Tibial nerve (tissue), 4 donors: Measurements from ENCODE around the gene HTT. TPM values are rescaled to one million over a fixed set of nuclear protein-coding genes. Genes with fewer than 3 reads are reported as not detected.

Experiments
- DNase-seq, 2 donors: peaks; one replicate each; pipeline ENCODE4 v3.0.0-alpha.2; 2019; ENCODE audit warnings: low spot score in 2 of 2
- H3K27ac ChIP-seq, 4 donors: fragments of 200-600 bp; sonication (generic) in 3 of 4; one replicate each; pipeline ENCODE4 v1.5.1; 2017 to 2019; ENCODE audit warnings: mild to moderate bottlenecking in 1 of 4
- H3K27me3 ChIP-seq, 2 donors: fragments of 200-600 bp; sonication (generic) in 1 of 2; one replicate each; pipeline versions ENCODE4 v1.5.1 to v1.6.0; 2017 to 2019
- H3K36me3 ChIP-seq, 3 donors: fragments of 200-600 bp; sonication (generic); one replicate each; pipeline ENCODE4 v1.5.1; 2018 to 2019
- H3K4me1 ChIP-seq, 4 donors: fragments of 200-600 bp; sonication (generic) in 3 of 4; one replicate each; pipeline ENCODE4 v1.5.1; 2017 to 2019
- H3K4me3 ChIP-seq, 4 donors: fragments of 200-600 bp; sonication (generic) in 3 of 4; one replicate each; pipeline ENCODE4 v1.5.1; 2017 to 2019; ENCODE audit warnings: mild to moderate bottlenecking in 1 of 4, moderate library complexity in 1 of 4
- H3K9me3 ChIP-seq, 4 donors: fragments of 200-600 bp; sonication (generic) in 3 of 4; one replicate each; pipeline ENCODE4 v1.5.1; 2017 to 2019
- EP300 ChIP-seq, 2 donors: sonication (generic); formaldehyde crosslinking; IDR thresholded peaks; one replicate each; pipeline ENCODE4 v1.6.1; 2017; ENCODE audit warnings: antibody characterized with exemption in 2 of 2, mild to moderate bottlenecking in 1 of 2
- POLR2A ChIP-seq, 2 donors: fragments of 450-650 bp; IDR thresholded peaks; one replicate each; pipeline ENCODE4 v1.6.1; 2017; ENCODE audit warnings: antibody characterized with exemption in 2 of 2, mild to moderate bottlenecking in 2 of 2, moderate library complexity in 2 of 2
- WGBS, 2 donors: methylation state at CpG; one replicate each; pipeline ENCODE4 v1.1.5; 2018; 5-methylcytosine and 5-hydroxymethylcytosine counted together
- total RNA-seq, 4 donors: library from RNA; depleted of rRNA; stranded (reverse); fragments of >200 nt; gene quantifications; one replicate each; pipeline ENCODE4 v1.1.0, GENCODE V29; 2016
- TF ChIP-seq, protein P1 (sequence below), 5 experiments: fragments of 200-600 bp in 3 of 5; fragments of 450-650 bp in 2 of 5; sonication (generic) in 3 of 5; IDR thresholded peaks; one replicate each; pipeline ENCODE4 v1.5.1; 2016 to 2019; ENCODE audit warnings: antibody characterized with exemption in 5 of 5, mild to moderate bottlenecking in 3 of 5, moderate library complexity in 2 of 5

HTT gene
- total RNA-seq, 4 donors from 2014 or later, result 62.2 to 93.6 (median 81.2) TPM

DNA sequence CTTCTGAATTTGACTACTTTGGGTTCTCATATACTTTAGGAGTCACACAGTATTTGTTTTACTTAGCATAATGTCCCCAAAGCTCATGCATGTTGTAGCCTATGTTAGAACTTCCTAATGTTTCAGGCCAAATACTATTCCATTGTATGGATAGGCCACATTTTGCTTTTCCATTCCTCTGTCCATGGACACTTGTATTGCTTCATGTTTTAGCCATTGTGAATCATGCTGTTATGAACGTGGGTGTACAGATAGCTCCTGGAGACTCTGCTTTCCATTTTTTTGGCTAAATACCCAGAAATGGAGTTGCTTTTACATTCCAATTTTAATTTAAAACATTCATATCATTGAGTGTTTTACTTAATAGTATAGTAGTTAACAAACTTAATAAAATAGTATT lies 54.5 kb downstream of the HTT start:
- WGBS, 2 donors, result 76 to 77% methylated on average over 1 of the region's 1 CpG
- H3K27me3 ChIP-seq, result no peaks in the 10 kb centered on the region
- TF ChIP-seq EP300 (IDR thresholded peaks at IDR 0.05) (no peak), POLR2A (IDR thresholded peaks at IDR 0.05) (no peak)
- TF ChIP-seq, protein P1, sequence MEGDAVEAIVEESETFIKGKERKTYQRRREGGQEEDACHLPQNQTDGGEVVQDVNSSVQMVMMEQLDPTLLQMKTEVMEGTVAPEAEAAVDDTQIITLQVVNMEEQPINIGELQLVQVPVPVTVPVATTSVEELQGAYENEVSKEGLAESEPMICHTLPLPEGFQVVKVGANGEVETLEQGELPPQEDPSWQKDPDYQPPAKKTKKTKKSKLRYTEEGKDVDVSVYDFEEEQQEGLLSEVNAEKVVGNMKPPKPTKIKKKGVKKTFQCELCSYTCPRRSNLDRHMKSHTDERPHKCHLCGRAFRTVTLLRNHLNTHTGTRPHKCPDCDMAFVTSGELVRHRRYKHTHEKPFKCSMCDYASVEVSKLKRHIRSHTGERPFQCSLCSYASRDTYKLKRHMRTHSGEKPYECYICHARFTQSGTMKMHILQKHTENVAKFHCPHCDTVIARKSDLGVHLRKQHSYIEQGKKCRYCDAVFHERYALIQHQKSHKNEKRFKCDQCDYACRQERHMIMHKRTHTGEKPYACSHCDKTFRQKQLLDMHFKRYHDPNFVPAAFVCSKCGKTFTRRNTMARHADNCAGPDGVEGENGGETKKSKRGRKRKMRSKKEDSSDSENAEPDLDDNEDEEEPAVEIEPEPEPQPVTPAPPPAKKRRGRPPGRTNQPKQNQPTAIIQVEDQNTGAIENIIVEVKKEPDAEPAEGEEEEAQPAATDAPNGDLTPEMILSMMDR (IDR thresholded peaks at IDR 0.05), result no peak
- H3K4me1 ChIP-seq, result peaks cover 0 to 3% (median 0%) of the 10 kb centered on the region in 4 donors
- no peak overlapping the region for H3K27ac ChIP-seq
- peaks cover 7 to 83% (median 41%) of the 10 kb centered on the region in 3 donors for H3K36me3 ChIP-seq
- no peak overlapping the region for H3K4me3 ChIP-seq
- H3K9me3 ChIP-seq, result no peaks in the 10 kb centered on the region
- no peak for DNase-seq

DNA sequence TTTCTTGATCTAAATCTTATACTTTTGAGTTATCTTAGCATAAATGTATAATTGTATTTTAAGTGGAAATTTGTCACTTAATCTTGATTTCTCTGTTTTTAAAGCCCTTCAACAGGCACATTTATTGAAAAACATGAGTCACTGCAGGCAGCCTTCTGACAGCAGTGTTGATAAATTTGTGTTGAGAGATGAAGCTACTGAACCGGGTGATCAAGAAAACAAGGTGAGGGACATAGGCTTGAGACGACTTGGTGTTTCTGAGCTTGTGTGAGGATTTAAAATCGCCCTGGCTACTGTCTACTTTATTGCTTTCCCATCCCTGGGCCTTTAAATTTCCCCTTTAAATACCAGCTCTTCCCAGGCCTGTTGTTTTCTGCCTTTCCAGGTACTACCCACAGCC lies 55.7 kb downstream of the HTT start:
- WGBS, 2 donors, result 84 to 85% methylated on average over 3 of the region's 3 CpGs
- H3K4me3 ChIP-seq, result no peak overlapping the region
- peaks cover 7 to 93% (median 41%) of the 10 kb centered on the region in 3 donors for H3K36me3 ChIP-seq

DNA sequence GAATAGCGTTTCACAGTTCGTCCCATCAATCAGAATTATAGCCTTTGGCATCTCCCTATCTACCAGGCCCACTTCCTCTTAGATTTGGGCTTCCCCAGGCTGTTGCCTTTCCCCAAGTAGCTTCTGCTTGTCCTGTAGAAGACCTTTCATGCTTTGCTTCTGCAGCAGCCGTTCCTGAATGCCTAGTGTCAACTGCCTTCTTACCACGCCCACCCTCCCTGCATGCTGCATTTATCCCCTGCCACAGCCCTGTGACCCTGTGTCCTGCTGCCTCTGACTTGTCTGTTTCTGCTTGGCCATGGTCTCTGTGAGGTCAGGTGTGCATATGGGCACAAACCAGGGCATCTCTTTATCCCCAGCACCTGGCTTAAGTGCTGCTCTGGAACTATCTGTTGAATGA lies 56.3 kb downstream of the HTT start:
- peaks cover 0 to 11% (median 0%) of the 10 kb centered on the region in 4 donors for H3K4me1 ChIP-seq
- TF ChIP-seq EP300 (IDR thresholded peaks at IDR 0.05) (no peak), POLR2A (IDR thresholded peaks at IDR 0.05) (no peak)
- TF ChIP-seq, protein P1 (IDR thresholded peaks at IDR 0.05), result no peak
- H3K27me3 ChIP-seq, result no peaks in the 10 kb centered on the region
- peaks cover 7 to 93% (median 41%) of the 10 kb centered on the region in 3 donors for H3K36me3 ChIP-seq
- WGBS, 2 donors, result 80 to 81% methylated on average over 4 of the region's 4 CpGs
- no peak for DNase-seq
- no peak overlapping the region for H3K27ac ChIP-seq
- no peaks in the 10 kb centered on the region for H3K9me3 ChIP-seq
- no peak overlapping the region for H3K4me3 ChIP-seq

More for the DNA sequence above, 55.7 kb downstream of the HTT start:
- Histone ChIP-seq H3K27ac (no peak overlapping the region), H3K9me3 (no peaks in the 10 kb centered on the region), H3K27me3 (no peaks in the 10 kb centered on the region), H3K4me1 (peaks cover 0 to 5% (median 0%) of the 10 kb centered on the region in 4 donors)
- DNase-seq, result no peak
- TF ChIP-seq POLR2A (IDR thresholded peaks at IDR 0.05) (no peak), EP300 (IDR thresholded peaks at IDR 0.05) (no peak)
- TF ChIP-seq, protein P1 (IDR thresholded peaks at IDR 0.05), result no peak

DNA sequence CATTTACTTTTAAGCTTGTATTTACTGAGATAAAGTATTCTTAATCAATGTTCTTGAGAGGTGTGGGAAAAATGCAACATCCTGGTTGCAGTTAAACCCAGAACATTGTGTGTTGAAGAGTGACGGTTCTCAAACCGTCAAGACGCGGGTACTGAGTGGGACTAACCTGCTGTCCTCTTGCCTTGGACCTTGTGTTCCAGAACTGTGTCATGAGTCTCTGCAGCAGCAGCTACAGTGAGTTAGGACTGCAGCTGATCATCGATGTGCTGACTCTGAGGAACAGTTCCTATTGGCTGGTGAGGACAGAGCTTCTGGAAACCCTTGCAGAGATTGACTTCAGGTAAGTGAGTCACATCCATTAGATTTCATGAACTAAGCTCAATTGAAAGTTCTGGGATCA lies 59.7 kb downstream of the HTT start:
- H3K9me3 ChIP-seq, result no peaks in the 10 kb centered on the region
- no peak for DNase-seq
- H3K36me3 ChIP-seq, result peaks cover 5 to 95% (median 30%) of the 10 kb centered on the region in 3 donors
- no peaks in the 10 kb centered on the region for H3K27me3 ChIP-seq
- no peak for TF ChIP-seq POLR2A (IDR thresholded peaks at IDR 0.05)
- H3K4me3 ChIP-seq, result no peak overlapping the region
- WGBS, 2 donors, result 94% methylated on average over 5 of the region's 5 CpGs
- peaks cover 0 to 11% (median 0%) of the 10 kb centered on the region in 4 donors for H3K4me1 ChIP-seq
- H3K27ac ChIP-seq, result no peak overlapping the region

DNA sequence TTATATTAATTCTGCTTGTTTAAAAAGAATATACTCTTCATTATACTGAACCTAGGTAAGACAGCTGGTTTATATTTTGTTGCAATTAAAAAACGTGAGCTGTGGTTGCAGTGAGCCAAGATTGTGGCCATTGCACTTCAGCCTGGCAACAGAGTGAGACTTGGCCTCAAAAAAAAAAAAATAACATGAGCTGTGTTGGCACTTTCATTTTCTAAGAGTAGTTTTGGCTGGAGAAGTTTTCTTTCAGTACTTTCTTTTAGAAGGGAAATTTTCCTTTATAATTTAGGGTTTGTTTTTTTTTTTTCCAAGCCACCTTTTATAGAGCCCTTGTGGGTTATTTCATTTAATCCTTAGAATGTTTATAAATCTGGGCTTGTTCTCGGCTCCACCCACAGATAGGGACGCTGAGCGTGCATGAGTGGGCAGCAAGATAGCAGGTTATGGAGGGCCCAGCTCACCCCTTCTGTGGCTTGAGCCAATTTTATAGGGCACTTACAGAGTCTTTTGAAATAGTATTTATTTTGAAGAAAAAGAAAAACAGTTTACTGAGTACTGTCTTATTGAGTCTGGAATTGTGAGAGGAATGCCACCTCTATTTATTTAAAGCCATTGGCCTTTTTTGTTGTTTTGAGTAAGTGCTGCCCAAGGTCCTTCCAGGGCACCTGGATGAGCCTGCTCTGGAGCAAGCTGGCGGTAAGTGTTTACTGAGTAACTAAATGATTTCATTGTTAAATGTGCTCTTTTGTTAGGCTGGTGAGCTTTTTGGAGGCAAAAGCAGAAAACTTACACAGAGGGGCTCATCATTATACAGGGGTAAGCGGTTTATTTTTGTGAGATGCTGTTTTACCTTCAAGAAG lies 60.9 kb downstream of the HTT start:
- Histone ChIP-seq H3K27ac (peak overlapping the region in 1 of 4 donors; percentile 41), H3K4me1 (peaks cover 0 to 11% (median 0%) of the 10 kb centered on the region in 4 donors), H3K36me3 (peaks cover 5 to 96% (median 29%) of the 10 kb centered on the region in 3 donors), H3K27me3 (no peaks in the 10 kb centered on the region), H3K4me3 (no peak overlapping the region), H3K9me3 (no peaks in the 10 kb centered on the region)
- TF ChIP-seq EP300 (IDR thresholded peaks at IDR 0.05) (no peak), POLR2A (IDR thresholded peaks at IDR 0.05) (no peak)
- TF ChIP-seq, protein P1 (IDR thresholded peaks at IDR 0.05), result no peak
- DNase-seq, result no peak
- WGBS, 2 donors, result 45 to 47% methylated on average over 6 of the region's 6 CpGs
